Ovary (tissue), 3 donors: Measurements from ENCODE around the gene SNX2.

Experiments
- EP300 ChIP-seq: sonication (generic); formaldehyde crosslinking; IDR thresholded peaks from one replicate; pipeline ENCODE4 v1.6.1; 2017; ENCODE audit warnings: antibody characterized with exemption
- POLR2A ChIP-seq: fragments of 450-650 bp; IDR thresholded peaks from one replicate; pipeline ENCODE4 v1.6.1; 2017; ENCODE audit warnings: antibody characterized with exemption, mild to moderate bottlenecking, moderate library complexity
- TF ChIP-seq, protein P1 (sequence below), 3 donors: fragments of 450-650 bp in 2 of 3; fragments of 200-600 bp in 1 of 3; IDR thresholded peaks; one replicate each; pipeline versions ENCODE4 v1.5.1 to v1.8.0; 2016 to 2022; ENCODE audit warnings: antibody characterized with exemption in 3 of 3, mild to moderate bottlenecking in 1 of 3
- donor health status: DM: no; HTN: no; CAD: no.

DNA sequence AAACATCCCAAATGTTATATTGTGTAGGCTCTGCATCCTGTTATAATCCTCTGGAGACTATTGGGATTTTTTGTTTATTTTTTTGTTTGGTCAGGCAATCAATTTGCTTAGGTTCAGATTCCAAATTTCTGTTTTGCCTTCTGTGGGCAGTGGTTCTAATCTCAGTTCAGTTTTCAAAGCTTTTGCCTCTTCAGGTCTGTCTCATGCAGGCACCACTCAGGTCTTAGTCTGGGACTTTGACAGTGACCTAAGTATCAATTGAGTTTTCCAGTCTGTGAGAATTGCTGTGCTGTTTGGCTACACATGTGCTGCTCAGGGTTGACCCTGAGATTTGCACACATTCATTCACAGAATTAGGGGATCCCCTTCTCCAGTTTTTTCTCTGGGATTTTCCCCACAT is 14.1 kb downstream of the SNX2 start:
- TF ChIP-seq, protein P1, sequence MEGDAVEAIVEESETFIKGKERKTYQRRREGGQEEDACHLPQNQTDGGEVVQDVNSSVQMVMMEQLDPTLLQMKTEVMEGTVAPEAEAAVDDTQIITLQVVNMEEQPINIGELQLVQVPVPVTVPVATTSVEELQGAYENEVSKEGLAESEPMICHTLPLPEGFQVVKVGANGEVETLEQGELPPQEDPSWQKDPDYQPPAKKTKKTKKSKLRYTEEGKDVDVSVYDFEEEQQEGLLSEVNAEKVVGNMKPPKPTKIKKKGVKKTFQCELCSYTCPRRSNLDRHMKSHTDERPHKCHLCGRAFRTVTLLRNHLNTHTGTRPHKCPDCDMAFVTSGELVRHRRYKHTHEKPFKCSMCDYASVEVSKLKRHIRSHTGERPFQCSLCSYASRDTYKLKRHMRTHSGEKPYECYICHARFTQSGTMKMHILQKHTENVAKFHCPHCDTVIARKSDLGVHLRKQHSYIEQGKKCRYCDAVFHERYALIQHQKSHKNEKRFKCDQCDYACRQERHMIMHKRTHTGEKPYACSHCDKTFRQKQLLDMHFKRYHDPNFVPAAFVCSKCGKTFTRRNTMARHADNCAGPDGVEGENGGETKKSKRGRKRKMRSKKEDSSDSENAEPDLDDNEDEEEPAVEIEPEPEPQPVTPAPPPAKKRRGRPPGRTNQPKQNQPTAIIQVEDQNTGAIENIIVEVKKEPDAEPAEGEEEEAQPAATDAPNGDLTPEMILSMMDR (IDR thresholded peaks at IDR 0.05) = no peak
- TF ChIP-seq EP300 = no peak
- TF ChIP-seq POLR2A = no peak
